IgD-negative memory B cell (primary cell): ENCODE measurements around the gene CCDC195. TPM values are rescaled to one million over a fixed set of nuclear protein-coding genes. Genes with fewer than 3 reads are reported as not detected.
"Not testable (repeated sequence)": the region's sequence is repeated elsewhere in the genome, so short reads cannot be mapped to it uniquely, and the experiment has no call there.

Source experiments
- H3K27ac Mint-ChIP-seq, 3 donors: one replicate each; pipeline ENCODE4 v1.8.0; 2020 to 2022; ENCODE audit warnings: mild to moderate bottlenecking in 3 of 3, mixed read lengths in 3 of 3, moderate library complexity in 1 of 3
- H3K27me3 Mint-ChIP-seq: one replicate; pipeline ENCODE4 v1.8.0; 2021; ENCODE audit warnings: mixed read lengths
- H3K36me3 Mint-ChIP-seq: one replicate; pipeline ENCODE4 v1.8.0; 2020; ENCODE audit warnings: mild to moderate bottlenecking, mixed read lengths
- H3K4me1 Mint-ChIP-seq, 3 donors: one replicate each; pipeline ENCODE4 v1.8.0; 2020 to 2022; ENCODE audit warnings: mixed read lengths in 3 of 3, mild to moderate bottlenecking in 1 of 3
- H3K4me3 Mint-ChIP-seq, 4 donors: one replicate each; pipeline ENCODE4 v1.8.0; 2020 to 2022; ENCODE audit warnings: mild to moderate bottlenecking in 4 of 4, mixed read lengths in 4 of 4, moderate library complexity in 3 of 4
- H3K9me3 Mint-ChIP-seq, 3 donors: one replicate each; pipeline ENCODE4 v1.8.0; 2020 to 2021; ENCODE audit warnings: mixed read lengths in 3 of 3, mild to moderate bottlenecking in 1 of 3
- polyA plus RNA-seq: library from polyadenylated mRNA; unstranded; fragments of 300-500 nt; fragmentation: Illumina TruSeq; gene quantifications from one replicate; pipeline ENCODE4 v1.2.3, GENCODE V29; 2021

CCDC195 gene
- polyA plus RNA-seq, 1 donor from 2014 or later = not detected

DNA sequence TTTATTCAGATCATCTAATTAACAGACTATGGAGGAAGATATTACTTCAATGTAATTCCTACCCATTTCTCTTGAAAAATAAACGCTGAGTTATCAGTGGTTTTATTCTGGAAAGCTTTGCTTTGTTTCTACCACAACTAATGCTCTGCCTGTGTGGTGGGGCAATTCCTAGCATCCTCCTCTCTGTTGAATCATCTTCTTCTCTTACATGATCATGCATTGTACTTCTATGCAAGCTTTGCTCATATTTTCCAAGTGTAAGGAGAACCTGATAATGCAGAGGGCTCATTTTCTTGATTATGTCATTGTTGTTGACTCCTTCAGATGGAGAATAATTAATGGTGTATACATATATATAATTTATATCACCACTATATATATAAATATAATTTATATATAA lies 46.7 kb downstream of the CCDC195 start:
- H3K36me3 Mint-ChIP-seq = peaks cover 1% of the 10 kb centered on the region
- H3K9me3 Mint-ChIP-seq = peaks cover 0 to 1% (median 0%) of the 10 kb centered on the region in 3 donors
- peaks cover 7 to 9% (median 8%) of the 10 kb centered on the region in 3 donors for H3K4me1 Mint-ChIP-seq
- H3K27me3 Mint-ChIP-seq = peaks cover 2% of the 10 kb centered on the region
- no peak overlapping the region for H3K4me3 Mint-ChIP-seq
- no peak overlapping the region for H3K27ac Mint-ChIP-seq

- peaks cover 2% of the 10 kb centered on the region for H3K27me3 Mint-ChIP-seq
- H3K27ac Mint-ChIP-seq = no peak overlapping the region
- no peak overlapping the region for H3K4me3 Mint-ChIP-seq
- peaks cover 2 to 4% (median 2%) of the 10 kb centered on the region in 3 donors for H3K9me3 Mint-ChIP-seq
- H3K36me3 Mint-ChIP-seq = peaks cover 4% of the 10 kb centered on the region
- peaks cover 7 to 9% (median 8%) of the 10 kb centered on the region in 3 donors for H3K4me1 Mint-ChIP-seq
Observed at GRCh38 chr2:224668123-224668909, 47.8 kb downstream of the CCDC195 start.

DNA sequence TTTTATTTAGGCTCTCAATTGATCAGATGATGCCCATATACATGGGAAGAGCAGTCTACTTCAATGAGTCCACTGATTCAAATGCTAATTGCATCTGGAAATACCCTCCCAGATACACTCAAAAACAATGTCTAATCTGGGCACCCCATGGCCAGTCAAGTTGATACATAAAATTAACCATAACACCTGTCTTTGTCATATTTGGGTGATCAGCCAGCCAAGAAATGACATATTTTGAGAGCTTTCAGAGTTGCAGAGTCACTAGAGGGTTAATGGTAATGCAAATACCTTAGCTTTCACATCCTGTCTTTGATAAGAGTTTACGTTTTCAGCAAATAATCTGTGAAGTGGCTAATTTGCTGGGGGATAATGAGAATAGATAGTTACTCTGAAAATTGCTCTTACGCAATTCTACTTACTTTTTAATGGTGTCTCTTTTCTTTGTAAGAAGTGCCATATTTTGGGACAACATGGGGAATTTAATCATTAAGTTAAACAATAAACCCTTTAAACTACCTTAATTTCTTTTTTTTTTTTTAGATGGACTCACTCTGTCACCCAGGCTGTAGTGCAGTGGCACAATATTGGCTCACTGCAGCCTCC lies 49.1 kb downstream of the CCDC195 start:
- Mint-ChIP-seq H3K36me3 (peaks cover 5% of the 10 kb centered on the region), H3K4me3 (peak overlapping the region in 2 of 4 donors; percentile 28 to 87), H3K27ac (peak overlapping the region in 1 of 3 donors; percentile 7), H3K4me1 (peaks cover 7 to 9% (median 8%) of the 10 kb centered on the region in 3 donors), H3K9me3 (peaks cover 6 to 9% (median 7%) of the 10 kb centered on the region in 3 donors), H3K27me3 (peaks cover 2% of the 10 kb centered on the region)

DNA sequence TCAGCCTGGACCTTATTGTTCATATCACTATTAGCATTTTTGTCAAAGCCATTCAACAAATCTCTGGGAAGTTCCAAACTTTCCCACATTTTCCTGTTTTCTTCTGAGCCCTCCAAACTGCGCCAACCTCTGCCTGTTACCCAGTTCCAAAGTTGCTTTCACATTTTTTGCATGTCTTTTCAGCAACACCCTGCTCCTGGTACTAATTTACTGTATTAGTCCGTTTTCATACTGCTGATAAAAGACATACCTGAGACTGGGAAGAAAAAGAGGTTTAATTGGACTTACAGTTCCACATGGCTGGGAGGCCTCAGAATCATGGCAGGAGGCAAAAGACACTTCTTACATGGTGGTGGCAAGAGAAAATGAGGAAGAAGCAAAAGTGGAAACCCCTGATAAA lies 52.8 kb downstream of the CCDC195 start:
- not testable (repeated sequence) for H3K27ac Mint-ChIP-seq, H3K4me3 Mint-ChIP-seq, H3K36me3 Mint-ChIP-seq, H3K27me3 Mint-ChIP-seq
- Mint-ChIP-seq H3K4me1 (peaks cover 12 to 15% (median 12%) of the 10 kb centered on the region in 3 donors), H3K9me3 (peaks cover 6 to 14% (median 9%) of the 10 kb centered on the region in 3 donors)

GRCh38 chr2:224661708-224662107 lies 54.5 kb downstream of the CCDC195 start:
- H3K27ac Mint-ChIP-seq, H3K27me3 Mint-ChIP-seq, H3K4me1 Mint-ChIP-seq, H3K36me3 Mint-ChIP-seq: not testable (repeated sequence)
- H3K9me3 Mint-ChIP-seq = peaks cover 6 to 14% (median 9%) of the 10 kb centered on the region in 3 donors
- peak overlapping the region in 1 of 4 donors; percentile 24 for H3K4me3 Mint-ChIP-seq

DNA sequence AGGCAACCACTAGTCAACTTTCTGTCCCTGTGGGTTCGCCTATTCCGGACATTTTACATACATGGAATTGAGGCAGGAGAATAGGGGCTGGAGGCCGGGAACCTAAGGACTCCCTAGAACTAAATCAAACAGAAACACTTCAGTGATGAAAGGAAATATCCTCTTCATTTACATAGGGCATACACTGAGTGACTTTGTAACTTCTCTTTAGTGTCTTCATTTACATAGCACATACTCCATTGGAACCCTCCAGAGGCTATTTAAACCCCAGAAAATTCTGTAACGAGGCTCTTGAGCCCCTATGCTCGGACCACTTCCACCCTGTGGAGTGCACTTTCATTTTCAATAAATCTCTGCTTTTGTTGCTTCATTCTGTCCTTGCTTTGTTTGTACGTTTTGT lies 56.5 kb downstream of the CCDC195 start:
- Mint-ChIP-seq H3K9me3 (peaks cover 6 to 14% (median 9%) of the 10 kb centered on the region in 3 donors), H3K27me3 (no peaks in the 10 kb centered on the region), H3K36me3 (peaks cover 5% of the 10 kb centered on the region), H3K4me3 (peak overlapping the region in 3 of 4 donors; percentile 13 to 53 (median 30)), H3K27ac (no peak overlapping the region), H3K4me1 (peaks cover 5 to 8% (median 7%) of the 10 kb centered on the region in 3 donors)

GRCh38 chr2:224658780-224659405 lies 57.3 kb downstream of the CCDC195 start:
- H3K27me3 Mint-ChIP-seq = no peaks in the 10 kb centered on the region
- no peak overlapping the region for H3K27ac Mint-ChIP-seq
- H3K4me1 Mint-ChIP-seq = peaks cover 5 to 8% (median 7%) of the 10 kb centered on the region in 3 donors
- no peak overlapping the region for H3K4me3 Mint-ChIP-seq
- H3K36me3 Mint-ChIP-seq = peaks cover 2% of the 10 kb centered on the region
- H3K9me3 Mint-ChIP-seq = peaks cover 6 to 14% (median 7%) of the 10 kb centered on the region in 3 donors

GRCh38 chr2:224657349-224657748 lies 58.8 kb downstream of the CCDC195 start:
- Mint-ChIP-seq H3K4me3 (no peak overlapping the region), H3K4me1 (peaks cover 5 to 8% (median 7%) of the 10 kb centered on the region in 3 donors), H3K36me3 (no peaks in the 10 kb centered on the region), H3K27me3 (no peaks in the 10 kb centered on the region), H3K9me3 (peaks cover 0 to 7% (median 3%) of the 10 kb centered on the region in 3 donors), H3K27ac (no peak overlapping the region)

DNA sequence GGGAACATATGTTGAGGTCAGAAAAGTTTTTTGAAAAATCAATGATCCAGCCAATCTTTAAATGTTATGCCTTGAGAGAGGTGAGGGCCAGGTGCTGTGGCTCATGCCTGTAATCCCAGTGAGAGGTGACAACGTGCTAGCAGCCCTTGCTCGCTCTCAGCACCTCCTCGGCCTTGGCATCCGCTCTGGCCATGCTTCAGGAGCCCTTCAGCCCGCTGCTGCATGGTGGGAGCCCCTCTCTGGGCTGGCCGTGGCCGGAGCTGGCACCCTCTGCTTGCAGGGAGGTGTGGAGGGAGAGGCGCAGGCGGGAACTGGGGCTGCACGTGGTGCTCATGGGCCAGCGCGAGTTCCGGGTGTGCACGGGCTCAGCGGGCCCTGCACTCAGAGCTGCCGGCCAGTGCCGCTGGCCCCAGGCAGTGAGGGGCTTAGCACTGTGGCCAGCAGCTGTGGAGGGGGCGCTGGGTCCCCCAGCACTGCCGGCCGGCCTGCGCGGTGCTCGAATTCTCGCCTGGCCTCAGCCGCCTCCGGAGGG lies 61.1 kb downstream of the CCDC195 start:
- Mint-ChIP-seq H3K27ac (no peak overlapping the region), H3K9me3 (no peaks in the 10 kb centered on the region), H3K4me1 (peaks cover 7 to 12% (median 11%) of the 10 kb centered on the region in 3 donors)

More for the DNA sequence above, 61.1 kb downstream of the CCDC195 start:
- H3K36me3 Mint-ChIP-seq = no peaks in the 10 kb centered on the region
- H3K4me3 Mint-ChIP-seq = no peak overlapping the region
- H3K27me3 Mint-ChIP-seq = no peaks in the 10 kb centered on the region

Other genes starting within 250 kb of the CCDC195 start
- 31.8 TPM for gene CUL3, start 131.0 kb downstream of the CCDC195 start, polyA plus RNA-seq